Measurements from ENCODE around the gene C1orf159. TPM values are rescaled to one million over a fixed set of nuclear protein-coding genes. Genes with fewer than 3 reads are reported as not detected.

The C1orf159 gene
- total and polyA plus RNA-seq, 9 of the 15 experiments (the other 6 are each of a cell fraction or from before 2014, with no cell fraction given): 0.28 to 54.9 (median 10.6) TPM

- TF ChIP-seq YY1 (IDR thresholded peaks at IDR 0.05; ENCODE audit: borderline replicate concordance in 1 of 3, control insufficient read depth in 1 of 3, extremely low read depth in 1 of 3, insufficient read depth in 3 of 3, insufficient read length in 1 of 3, insufficient replicate concordance in 2 of 3, low read depth in 1 of 3, low read length in 2 of 3) (peak in 1 of 3 experiments; percentile 47), C11orf30 (IDR thresholded peaks at IDR 0.05; ENCODE audit: low read depth) (no peak), VEZF1 (CRISPR knock-in tag; IDR thresholded peaks at IDR 0.05) (no peak), TFAP4 (CRISPR knock-in tag; IDR thresholded peaks at IDR 0.05; ENCODE audit: borderline replicate concordance) (no peak; the same call in 1 of the 2 replicates), IRF2 (CRISPR knock-in tag; IDR thresholded peaks at IDR 0.05) (no peak), TOE1 (IDR thresholded peaks at IDR 0.05; ENCODE audit: borderline replicate concordance) (no peak), TOE1 (CRISPR knock-in tag; IDR thresholded peaks at IDR 0.05; ENCODE audit: borderline replicate concordance, low read depth) (no peak), BRF2 (IDR thresholded peaks at IDR 0.05; ENCODE audit: borderline replicate concordance, insufficient read depth, insufficient read length) (no peak), DACH1 (IDR thresholded peaks at IDR 0.05; ENCODE audit: partially characterized antibody) (no peak), ZNF780A (CRISPR knock-in tag; IDR thresholded peaks at IDR 0.05) (no peak), HOXB6 (CRISPR knock-in tag; IDR thresholded peaks at IDR 0.05; ENCODE audit: borderline replicate concordance) (no peak), ETV6 (IDR thresholded peaks at IDR 0.05; ENCODE audit: borderline replicate concordance in 1 of 2, low read depth in 2 of 2, low read length in 1 of 2) (no peak), ETV6 (CRISPR knock-in tag; IDR thresholded peaks at IDR 0.05; ENCODE audit: borderline replicate concordance) (no peak), ZFP1 (CRISPR knock-in tag; IDR thresholded peaks at IDR 0.05) (no peak), NRF1 (conservative IDR thresholded peaks at IDR 0.05 in 1 of 2, IDR thresholded peaks at IDR 0.05 in 1 of 2) (peak; percentile 46 to 47), XRCC3 (IDR thresholded peaks at IDR 0.05) (no peak), KDM5B (IDR thresholded peaks at IDR 0.05; ENCODE audit: insufficient replicate concordance, low read depth, low read length) (no peak), TEAD4 (IDR thresholded peaks at IDR 0.05; ENCODE audit: low read length) (0 out of 2 replicates have a peak, but pooled peaks have one; percentile 14), TEAD4 (CRISPR knock-in tag; IDR thresholded peaks at IDR 0.05; ENCODE audit: borderline replicate concordance) (no peak), NCOA2 (IDR thresholded peaks at IDR 0.05; ENCODE audit: partially characterized antibody in 2 of 2) (no peak), CREB3 (tag; conservative IDR thresholded peaks at IDR 0.05; ENCODE audit: low read depth) (no peak), KAT2B (IDR thresholded peaks at IDR 0.05; ENCODE audit: low read depth, low read length) (no peak), XRCC5 (IDR thresholded peaks at IDR 0.05; ENCODE audit: low read depth, low read length) (no peak)
Observed at GRCh38 chr1:1067860-1068516, 47.9 kb downstream of the C1orf159 start (continued).
